ENCODE data around the gene KLHL11.
"Not testable (repeated sequence)": the region's sequence is repeated elsewhere in the genome, so short reads cannot be mapped to it uniquely, and the experiment has no call there.

Gene KLHL11

DNA sequence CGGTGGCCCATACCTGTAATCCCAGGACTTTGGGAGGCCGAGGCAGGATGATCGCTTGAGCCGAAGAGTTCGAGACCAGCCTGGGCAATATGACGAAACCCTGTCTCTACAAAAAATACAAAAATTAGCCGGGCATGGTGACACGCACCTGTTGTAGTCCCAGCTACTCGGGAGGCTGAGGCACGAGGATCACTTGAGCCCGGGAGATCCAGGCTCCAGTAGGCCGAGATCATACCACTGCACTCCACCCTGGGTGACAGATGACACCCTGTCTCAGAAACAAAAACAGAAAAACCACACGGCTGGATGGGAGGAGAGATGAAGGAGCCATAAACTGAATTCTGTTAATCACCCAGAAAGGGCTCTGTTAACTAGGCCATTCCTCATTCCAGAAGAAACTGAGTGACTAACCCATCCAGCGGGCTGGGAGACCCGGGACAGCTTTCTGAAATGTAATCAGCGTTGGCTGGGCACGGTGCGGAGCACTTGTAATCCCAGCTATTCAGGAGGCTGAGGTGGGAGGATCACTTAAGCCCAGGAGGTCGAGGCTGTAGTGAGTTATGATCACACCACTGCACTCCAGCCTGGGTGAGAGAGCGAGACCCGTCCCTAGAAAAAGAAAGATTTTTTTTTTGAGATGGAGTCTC is 28.6 kb downstream of the KLHL11 start:
- DNase-seq = no peak

DNA sequence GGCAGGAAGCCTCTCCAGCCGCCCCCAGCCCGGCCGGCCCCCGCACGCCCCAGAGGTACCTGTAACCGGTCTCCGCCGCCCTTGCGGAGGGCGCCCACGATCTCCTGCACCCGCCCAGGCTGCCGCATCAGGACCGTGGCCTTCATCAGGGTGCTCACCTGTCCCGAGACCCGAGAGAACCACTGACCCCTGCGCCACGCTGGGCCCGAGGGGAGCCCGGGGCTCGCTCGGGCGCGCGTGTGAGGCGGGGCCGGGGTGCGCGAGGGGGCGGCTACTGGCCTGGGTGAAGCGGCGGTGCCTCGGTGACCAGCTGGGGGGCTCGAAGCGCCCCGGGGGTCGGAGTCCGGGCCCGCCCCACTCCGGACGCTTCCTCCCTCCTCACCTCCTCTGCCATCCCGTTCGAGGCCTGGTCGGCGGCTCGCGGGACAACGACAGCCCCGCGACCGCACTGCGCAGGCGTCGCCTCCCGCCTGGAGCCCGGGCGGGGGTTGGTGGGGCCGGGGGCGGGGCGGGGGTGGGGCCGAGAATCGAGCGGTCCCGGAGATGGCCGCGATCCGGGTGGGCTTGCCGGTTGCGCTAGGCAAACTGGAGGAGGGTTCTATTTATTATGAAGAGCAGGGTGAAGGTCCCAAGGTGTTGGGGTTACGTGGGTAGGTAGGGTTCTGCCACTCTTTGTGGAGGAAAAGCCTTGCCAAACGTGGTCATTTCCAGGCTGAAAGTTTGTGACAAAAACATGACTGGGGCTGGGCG is 29.2 kb downstream of the KLHL11 start, which contains the start of gene NT5C3B:
NT5C3B (minus strand) TSS at position 433 of the 750 bp plus-strand sequence; CDS start at position 394, 39 bp downstream.
- DNase-seq = peak; percentile 52

DNA sequence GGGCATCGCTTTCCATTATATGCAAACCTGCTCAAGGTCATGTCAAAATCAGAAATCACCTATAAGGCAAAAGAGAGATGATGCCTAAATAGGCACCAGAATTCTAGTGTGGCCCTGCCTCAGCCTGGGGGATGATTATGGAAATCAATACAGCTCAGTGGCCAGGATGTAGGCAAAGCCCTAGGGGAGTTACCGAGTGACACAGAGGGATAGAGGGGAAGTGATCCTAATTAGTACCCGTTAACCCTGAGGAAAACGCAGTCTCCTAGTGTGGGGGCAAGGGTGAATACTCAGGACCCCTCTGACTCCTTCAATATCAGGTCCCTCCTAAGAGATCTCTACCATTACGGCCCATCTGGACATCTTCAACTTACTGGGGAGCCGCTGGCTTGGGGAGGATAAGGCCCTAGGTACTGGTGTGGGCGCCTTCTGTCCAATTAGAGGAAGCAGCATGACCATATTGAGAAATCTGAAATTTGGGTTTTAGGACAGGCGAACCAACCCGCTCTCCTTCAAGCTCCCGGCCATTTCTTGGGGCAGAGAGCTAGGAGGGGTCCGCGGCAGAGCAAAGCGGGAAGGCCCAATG is 29.9 kb downstream of the KLHL11 start:
- no peak for DNase-seq

DNA sequence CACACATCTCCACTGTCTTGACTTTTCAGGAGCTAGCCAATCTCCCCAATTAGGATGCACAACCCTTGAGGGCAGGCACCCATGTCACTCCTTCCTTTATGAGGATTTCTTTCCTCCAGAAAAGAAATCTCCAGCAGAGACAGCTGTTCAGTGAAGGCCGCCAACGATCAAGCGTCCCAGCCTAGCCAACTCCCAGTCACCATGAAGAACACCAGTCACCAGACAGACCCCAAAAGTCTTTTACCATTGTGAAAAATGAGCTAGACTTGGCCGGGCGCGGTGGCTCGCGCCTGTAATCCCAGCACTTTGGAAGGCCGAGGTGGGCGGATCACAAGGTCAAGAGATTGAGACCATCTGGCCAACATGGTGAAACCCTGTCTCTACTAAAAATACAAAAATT is 35.3 kb downstream of the KLHL11 start:
- not testable (repeated sequence) for DNase-seq

DNA sequence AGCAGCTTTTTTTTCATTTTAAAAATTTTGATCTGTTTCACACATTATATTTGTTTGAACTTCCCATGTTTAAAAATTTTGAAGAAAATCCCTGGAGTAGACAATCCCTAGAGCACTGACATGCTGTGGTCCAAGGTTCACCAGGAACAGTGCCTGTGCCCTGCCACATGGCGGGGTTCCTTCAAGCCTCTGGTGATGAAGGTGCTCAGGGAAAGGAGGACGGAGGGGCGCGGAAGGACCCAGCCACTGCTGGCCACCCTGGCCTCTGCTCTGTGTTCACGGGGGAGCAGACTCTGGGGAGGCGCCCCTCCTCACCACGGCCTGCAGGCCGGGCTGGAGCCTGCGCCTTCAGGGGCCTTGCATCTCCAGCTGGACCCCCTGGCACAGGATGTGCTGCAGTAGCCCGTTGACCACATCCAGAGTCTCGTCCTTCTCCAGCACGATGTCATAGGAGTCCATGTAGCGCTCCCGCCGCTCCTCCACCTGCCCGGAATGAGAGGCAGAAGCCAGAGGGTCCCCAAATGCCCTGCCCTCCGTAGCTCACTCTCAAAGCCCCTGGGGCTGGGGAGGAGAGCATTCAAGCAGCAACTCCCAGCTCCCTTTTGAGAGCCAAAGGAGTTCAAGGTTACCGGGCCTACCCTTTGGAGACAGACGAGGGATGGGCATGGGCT is 39.9 kb downstream of the KLHL11 start:
- no peak for DNase-seq

DNA sequence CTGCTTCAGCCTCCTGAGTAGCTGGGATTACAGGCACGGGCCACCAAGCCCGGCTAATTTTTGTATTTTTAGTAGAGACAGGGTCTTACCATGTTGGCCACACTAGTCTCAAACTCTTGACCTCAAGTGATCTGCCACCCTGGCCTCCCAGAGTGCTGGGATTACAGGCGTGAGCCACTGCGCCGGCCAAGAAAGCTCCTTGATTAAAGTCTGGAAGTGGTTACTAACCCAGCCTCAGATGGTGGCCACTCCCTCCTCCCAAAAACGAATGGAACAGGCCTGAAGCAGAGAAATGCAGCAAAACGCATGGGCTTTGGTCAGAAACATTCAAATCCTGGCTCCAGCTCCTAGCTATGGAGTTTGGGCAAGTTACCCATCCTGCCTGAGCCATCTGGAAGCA is 41.1 kb downstream of the KLHL11 start:
- no peak for DNase-seq

DNA sequence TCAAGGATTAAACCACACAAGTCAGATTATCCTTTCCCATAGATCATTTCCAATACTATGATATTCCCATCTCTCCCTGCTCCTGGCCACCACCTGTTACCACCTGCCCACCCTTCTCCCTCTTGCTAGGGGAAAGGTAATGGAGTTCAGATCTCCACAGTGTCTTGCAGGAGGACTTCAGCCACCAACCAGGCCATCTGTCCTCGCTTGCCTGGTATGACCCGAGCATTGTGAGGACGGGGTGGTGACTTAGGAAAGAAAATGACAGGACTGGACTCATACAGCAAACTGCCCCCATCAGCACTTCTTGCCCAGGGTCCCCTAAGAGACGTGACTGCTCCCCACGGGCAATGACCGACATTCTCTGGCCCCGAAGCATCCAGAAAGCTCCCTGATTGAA is 41.6 kb downstream of the KLHL11 start:
- no peak for DNase-seq

DNA sequence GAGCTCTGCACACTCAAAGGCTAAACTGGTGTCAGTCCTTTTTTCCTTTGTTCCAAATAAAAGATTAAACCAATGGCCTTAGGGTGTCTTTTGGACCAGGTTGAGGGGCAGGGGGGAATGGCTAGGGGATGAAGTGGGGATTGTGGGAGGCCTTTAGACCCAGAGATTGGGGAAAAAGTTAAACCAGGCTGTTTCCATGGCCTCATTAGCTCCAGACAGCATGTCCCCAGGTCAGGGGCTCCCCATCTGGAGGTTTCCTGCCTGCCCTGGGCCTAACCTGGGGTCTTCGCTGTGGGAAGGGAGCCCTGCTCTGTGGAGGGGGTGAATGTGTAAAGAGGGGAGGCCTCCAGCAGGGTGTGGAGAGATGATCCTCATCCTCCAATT is 42.1 kb downstream of the KLHL11 start:
- DNase-seq = no peak

DNA sequence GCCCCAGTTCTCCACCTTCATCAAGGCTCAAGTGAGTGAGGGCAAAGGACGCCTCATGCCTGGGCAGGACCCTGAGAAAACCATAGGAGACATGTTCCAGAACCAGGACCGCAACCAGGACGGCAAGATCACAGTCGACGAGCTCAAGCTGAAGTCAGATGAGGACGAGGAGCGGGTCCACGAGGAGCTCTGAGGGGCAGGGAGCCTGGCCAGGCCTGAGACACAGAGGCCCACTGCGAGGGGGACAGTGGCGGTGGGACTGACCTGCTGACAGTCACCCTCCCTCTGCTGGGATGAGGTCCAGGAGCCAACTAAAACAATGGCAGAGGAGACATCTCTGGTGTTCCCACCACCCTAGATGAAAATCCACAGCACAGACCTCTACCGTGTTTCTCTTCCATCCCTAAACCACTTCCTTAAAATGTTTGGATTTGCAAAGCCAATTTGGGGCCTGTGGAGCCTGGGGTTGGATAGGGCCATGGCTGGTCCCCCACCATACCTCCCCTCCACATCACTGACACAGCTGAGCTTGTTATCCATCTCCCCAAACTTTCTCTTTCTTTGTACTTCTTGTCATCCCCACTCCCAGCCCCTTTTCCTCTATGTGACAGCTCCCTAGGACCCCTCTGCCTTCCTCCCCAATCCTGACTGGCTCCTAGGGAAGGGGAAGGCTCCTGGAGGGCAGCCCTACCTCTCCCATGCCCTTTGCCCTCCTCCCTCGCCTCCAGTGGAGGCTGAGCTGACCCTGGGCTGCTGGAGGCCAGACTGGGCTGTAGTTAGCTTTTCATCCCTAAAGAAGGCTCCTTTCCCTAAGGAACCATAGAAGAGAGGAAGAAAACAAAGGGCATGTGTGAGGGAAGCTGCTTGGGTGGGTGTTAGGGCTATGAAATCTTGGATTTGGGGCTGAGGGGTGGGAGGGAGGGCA is 42.7 kb downstream of the KLHL11 start:
- no peak for DNase-seq

DNA sequence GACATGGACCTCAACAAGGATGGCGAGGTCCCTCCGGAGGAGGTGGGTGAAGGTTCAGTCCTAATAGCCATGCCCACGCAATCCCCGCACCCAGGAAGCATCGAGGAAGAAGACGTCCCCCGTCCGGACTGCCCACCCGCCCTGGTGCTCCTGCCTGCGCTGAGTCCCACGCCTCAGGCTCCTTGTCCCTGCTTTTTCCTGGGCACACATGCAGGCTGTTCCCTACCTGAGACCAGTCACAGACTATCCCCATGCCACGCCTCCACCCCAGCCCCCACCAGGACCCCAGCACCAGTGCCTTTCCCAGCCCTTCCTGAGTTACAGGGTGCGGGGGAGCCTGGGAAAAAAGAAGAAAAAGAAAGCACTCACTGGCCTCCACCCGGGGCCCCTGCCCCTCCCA is 43.4 kb downstream of the KLHL11 start:
- no peak for DNase-seq

DNA sequence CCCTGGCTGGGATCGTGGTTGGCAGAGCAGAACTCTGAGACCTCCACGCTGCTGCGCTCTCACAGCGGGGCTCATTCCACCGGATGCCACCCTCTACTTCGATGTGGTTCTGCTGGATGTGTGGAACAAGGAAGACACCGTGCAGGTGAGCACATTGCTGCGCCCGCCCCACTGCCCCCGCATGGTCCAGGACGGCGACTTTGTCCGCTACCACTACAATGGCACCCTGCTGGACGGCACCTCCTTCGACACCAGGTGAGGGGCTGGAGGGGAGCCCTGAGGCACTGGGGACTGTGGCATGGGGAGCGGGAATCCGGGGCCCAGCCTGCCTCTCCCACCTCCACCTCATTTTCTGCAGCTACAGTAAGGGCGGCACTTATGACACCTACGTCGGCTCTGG is 47.2 kb downstream of the KLHL11 start:
- DNase-seq = no peak

DNA sequence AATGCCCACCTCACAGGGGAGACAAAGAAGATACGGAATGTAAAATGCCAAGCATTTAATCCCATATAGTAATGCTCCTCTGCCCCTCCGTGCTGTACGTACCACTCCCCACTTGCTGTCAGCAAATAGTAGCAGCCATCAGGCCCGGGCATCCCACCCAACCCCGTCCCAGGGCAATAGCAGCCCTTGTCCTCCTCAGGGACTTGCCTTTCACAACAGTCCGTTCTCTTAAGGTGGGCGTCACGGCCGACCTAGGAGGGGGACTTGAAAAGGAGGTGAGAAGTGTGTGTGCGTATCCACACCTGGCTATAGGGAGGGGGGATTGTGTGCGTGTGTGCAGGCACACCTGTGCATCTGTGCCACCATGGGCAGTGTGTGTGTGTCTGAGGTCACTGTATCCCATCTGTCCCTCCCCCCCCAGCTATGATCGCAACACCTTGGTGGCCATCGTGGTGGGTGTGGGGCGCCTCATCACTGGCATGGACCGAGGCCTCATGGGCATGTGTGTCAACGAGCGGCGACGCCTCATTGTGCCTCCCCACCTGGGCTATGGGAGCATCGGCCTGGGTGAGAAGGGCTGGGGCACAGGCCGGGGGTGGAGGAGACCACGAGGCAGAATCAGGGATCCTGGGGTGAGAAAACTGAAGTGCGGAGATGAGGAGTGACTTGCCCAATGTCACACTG is 48.4 kb downstream of the KLHL11 start:
- DNase-seq = no peak

DNA sequence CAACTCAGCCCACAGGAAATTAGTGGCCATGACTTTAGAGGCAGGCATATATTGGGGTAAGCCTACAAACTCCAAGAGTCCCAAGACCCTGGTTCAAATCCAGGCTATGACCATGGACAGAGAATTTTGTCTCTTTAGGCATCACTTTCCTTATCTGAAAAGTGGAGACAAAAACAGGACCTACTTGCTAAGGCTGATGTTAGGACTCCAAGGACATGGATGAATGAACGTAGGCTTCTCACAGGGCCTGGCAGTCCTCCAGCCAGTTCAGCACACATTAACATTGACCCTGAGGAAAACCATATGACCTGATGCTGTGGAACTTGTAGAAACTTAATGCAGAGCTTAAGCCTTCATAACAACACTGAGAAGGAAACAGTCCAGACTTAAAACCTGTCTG is 51.0 kb downstream of the KLHL11 start:
- DNase-seq = no peak

DNA sequence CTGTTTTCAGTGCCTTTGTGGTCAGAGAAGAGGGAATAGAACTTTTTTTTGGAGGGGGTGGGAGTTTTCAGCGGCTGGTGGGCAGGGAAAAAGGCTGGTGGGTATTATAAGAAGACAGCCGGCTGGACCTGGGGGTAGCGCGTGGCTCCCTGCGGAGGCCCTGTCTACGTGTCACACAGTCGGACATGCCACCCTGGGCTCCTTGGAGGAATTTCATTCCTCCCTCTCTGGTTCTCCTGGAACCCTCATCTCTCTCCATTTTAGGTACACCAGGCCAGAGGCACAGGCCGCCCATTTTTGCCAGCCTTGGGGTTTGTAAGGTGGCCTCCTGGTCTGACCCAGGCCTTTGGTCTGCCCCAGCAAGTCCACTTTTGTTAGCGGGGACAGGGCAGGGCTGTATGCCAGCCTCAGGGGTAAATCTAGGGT is 51.5 kb downstream of the KLHL11 start:
- DNase-seq = no peak

DNA sequence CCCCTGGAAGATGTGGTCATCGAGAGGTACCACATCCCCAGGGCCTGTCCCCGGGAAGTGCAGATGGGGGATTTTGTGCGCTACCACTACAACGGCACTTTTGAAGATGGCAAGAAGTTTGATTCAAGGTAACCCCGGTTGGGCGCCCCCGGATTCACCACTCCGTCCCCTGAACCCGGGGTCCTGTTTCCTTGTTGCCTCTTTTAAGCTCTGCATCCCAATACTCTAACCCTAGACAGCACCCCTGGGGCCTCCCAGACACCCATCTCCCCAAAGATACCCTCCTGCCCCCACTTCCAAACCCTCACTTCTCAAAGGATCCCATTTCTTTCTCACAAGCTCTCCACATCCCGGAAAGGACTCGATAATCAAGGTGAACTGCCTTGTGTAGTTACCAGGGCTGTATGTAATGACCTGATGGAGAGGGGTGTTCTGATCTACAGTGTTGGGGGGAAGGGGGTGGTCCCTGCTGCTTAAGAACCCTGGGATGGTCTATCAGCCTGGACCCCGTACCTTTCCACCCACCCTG is 52.0 kb downstream of the KLHL11 start:
- no peak for DNase-seq

DNA sequence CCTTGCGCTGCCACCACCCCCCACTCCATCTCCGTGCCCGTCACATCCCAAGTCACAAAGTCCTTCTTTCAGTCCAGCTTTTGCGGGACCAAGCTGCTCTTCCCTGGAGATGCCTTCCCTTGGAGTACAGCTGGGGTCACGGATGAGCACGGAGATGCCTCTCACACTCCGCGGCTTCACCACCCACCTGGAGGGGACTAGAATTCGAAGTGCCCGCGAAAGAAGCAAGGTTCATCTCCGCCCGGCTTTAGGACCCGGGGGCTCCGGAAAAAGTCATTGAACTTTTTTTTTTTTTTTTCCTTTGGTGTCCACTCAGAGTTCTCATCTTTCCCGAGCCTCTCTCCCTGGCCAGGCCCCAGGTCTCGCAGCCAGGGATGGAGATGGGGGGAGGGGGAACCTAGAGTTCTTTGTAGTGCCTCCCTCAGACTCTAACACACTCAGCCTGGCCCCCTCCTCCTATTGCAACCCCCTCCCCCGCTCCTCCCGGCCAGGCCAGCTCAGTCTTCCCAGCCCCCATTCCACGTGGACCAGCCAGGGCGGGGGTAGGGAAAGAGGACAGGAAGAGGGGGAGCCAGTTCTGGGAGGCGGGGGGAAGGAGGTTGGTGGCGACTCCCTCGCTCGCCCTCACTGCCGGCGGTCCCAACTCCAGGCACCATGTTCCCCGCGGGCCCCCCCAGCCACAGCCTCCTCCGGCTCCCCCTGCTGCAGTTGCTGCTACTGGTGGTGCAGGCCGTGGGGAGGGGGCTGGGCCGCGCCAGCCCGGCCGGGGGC is 52.7 kb downstream of the KLHL11 start, which contains the start of gene FKBP10:
FKBP10 (plus strand) TSS at position 624 of the 771 bp plus-strand sequence; CDS start at position 655, 31 bp downstream.
- peak; percentile 43 for DNase-seq

DNA sequence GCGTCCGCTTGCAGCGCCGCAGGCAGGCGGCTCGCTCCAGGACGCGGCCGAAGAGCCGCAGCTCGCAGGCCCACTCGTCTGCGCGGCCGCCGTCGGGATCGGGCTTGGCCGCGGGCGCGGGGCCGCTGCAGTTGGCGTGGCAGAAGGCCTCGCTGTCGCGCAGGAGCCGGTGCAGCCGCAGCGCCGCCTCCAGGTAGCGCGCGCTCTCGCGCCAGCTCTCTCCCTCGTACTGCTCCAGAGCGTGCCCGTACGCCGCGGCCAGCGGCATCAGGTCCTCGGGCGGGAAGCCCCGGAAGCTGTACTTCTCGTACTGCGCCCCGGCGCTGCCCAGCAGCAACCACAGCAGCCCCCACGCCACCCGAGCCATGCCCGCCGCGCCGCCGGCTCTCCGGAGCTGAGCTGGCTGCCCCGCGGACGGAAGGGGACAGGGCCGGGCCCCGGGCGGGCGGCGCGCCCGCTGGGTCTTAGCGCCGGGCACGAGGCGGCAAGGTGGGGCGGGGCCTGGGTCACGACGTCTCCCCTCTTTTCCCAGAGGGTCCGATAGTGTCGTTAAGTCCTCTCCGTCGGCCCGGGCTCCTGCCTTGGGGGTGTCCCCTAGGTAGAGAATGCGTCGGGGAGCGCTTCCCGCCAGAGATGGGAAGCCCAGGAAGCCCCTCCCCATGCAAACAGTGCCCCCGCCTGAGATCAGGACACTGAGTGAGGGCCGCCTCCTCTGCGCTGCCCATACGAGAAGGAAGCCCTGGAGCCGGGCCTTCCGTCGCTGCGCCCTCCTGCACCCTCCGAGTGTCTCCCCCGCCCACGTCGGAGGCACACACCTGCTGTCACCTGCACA is 53.5 kb downstream of the KLHL11 start, which contains the start of gene P3H4:
P3H4 (minus strand) TSS at position 401 of the 832 bp plus-strand sequence; CDS start at position 367, 34 bp downstream.
- peak; percentile 77 for DNase-seq

DNA sequence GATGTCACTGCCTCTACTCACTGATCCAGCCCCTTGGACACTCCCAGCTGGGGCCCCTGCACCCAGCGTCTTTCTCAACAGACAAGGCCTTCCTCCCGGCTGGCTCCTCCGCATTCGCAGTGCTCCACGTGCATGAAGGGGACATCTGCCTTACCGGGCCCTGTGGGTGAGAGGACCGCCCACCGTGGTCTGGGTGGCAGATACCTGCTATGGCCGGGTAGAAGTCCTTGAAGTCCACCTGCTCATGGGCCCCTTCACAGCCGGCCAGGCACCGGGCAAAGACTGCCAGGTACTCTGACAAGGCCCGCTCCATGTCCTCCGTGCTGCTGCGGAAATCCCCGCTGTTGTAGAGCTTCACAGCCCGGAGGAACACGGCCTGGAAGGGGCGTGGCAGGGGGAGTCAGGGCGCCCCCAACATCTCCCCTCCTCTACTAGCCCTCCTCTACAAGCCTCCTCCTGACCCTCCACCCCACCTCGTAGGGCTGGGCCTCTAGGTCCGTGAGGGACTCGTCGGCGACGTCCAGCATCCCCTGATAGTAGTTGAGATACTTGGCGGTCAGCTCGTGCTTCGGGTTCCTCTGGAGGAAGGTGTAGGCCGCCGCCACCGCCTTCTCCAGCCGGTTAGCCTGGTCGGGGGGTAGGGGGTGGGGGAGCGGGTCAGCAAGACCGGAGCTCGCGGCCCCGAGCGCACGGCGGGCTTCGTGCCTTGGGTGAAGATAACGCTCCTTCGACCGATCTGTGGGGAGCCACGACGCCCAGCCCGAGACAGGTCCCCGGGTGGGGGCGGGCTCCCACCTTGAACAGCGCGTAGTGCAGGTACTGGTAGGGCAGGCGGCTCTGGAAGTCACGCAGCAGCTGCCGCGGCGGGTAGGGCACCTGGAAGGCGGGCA is 54.3 kb downstream of the KLHL11 start:
- no peak for DNase-seq
